ENCODE data around the gene TMC1. TPM values are rescaled to one million over a fixed set of nuclear protein-coding genes. Genes with fewer than 3 reads are reported as not detected.

The TMC1 gene
- total and polyA plus RNA-seq, 2 of the 8 experiments (the other 6 are each of a cell fraction or from before 2014, with no cell fraction given): 0.95 to 0.98 TPM

- TF ChIP-seq, protein P1, sequence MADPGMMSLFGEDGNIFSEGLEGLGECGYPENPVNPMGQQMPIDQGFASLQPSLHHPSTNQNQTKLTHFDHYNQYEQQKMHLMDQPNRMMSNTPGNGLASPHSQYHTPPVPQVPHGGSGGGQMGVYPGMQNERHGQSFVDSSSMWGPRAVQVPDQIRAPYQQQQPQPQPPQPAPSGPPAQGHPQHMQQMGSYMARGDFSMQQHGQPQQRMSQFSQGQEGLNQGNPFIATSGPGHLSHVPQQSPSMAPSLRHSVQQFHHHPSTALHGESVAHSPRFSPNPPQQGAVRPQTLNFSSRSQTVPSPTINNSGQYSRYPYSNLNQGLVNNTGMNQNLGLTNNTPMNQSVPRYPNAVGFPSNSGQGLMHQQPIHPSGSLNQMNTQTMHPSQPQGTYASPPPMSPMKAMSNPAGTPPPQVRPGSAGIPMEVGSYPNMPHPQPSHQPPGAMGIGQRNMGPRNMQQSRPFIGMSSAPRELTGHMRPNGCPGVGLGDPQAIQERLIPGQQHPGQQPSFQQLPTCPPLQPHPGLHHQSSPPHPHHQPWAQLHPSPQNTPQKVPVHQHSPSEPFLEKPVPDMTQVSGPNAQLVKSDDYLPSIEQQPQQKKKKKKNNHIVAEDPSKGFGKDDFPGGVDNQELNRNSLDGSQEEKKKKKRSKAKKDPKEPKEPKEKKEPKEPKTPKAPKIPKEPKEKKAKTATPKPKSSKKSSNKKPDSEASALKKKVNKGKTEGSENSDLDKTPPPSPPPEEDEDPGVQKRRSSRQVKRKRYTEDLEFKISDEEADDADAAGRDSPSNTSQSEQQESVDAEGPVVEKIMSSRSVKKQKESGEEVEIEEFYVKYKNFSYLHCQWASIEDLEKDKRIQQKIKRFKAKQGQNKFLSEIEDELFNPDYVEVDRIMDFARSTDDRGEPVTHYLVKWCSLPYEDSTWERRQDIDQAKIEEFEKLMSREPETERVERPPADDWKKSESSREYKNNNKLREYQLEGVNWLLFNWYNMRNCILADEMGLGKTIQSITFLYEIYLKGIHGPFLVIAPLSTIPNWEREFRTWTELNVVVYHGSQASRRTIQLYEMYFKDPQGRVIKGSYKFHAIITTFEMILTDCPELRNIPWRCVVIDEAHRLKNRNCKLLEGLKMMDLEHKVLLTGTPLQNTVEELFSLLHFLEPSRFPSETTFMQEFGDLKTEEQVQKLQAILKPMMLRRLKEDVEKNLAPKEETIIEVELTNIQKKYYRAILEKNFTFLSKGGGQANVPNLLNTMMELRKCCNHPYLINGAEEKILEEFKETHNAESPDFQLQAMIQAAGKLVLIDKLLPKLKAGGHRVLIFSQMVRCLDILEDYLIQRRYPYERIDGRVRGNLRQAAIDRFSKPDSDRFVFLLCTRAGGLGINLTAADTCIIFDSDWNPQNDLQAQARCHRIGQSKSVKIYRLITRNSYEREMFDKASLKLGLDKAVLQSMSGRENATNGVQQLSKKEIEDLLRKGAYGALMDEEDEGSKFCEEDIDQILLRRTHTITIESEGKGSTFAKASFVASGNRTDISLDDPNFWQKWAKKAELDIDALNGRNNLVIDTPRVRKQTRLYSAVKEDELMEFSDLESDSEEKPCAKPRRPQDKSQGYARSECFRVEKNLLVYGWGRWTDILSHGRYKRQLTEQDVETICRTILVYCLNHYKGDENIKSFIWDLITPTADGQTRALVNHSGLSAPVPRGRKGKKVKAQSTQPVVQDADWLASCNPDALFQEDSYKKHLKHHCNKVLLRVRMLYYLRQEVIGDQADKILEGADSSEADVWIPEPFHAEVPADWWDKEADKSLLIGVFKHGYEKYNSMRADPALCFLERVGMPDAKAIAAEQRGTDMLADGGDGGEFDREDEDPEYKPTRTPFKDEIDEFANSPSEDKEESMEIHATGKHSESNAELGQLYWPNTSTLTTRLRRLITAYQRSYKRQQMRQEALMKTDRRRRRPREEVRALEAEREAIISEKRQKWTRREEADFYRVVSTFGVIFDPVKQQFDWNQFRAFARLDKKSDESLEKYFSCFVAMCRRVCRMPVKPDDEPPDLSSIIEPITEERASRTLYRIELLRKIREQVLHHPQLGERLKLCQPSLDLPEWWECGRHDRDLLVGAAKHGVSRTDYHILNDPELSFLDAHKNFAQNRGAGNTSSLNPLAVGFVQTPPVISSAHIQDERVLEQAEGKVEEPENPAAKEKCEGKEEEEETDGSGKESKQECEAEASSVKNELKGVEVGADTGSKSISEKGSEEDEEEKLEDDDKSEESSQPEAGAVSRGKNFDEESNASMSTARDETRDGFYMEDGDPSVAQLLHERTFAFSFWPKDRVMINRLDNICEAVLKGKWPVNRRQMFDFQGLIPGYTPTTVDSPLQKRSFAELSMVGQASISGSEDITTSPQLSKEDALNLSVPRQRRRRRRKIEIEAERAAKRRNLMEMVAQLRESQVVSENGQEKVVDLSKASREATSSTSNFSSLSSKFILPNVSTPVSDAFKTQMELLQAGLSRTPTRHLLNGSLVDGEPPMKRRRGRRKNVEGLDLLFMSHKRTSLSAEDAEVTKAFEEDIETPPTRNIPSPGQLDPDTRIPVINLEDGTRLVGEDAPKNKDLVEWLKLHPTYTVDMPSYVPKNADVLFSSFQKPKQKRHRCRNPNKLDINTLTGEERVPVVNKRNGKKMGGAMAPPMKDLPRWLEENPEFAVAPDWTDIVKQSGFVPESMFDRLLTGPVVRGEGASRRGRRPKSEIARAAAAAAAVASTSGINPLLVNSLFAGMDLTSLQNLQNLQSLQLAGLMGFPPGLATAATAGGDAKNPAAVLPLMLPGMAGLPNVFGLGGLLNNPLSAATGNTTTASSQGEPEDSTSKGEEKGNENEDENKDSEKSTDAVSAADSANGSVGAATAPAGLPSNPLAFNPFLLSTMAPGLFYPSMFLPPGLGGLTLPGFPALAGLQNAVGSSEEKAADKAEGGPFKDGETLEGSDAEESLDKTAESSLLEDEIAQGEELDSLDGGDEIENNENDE (IDR thresholded peaks at IDR 0.05; ENCODE audit: insufficient replicate concordance, low read length): no peak
- no peak for TF ChIP-seq RAD21 (IDR thresholded peaks at IDR 0.05 in 1 of 2, conservative IDR thresholded peaks at IDR 0.05 in 1 of 2; ENCODE audit: low read depth in 2 of 2, low read length in 2 of 2)
- TF ChIP-seq CHD1 (IDR thresholded peaks at IDR 0.05; ENCODE audit: low read depth, low read length): no peak
- TF ChIP-seq HDAC6 (IDR thresholded peaks at IDR 0.05; ENCODE audit: low read depth, low read length): no peak
- TF ChIP-seq ASH2L (IDR thresholded peaks at IDR 0.05; ENCODE audit: low read length): no peak
- no peak for TF ChIP-seq HDAC2 (IDR thresholded peaks at IDR 0.05; ENCODE audit: borderline replicate concordance in 1 of 2, low read depth in 2 of 2, low read length in 2 of 2)
- no peak for TF ChIP-seq RXRA (IDR thresholded peaks at IDR 0.05; ENCODE audit: insufficient read depth, low read depth, low read length)
Observed at GRCh38 chr9:72675586-72675985, 154.2 kb downstream of the TMC1 start (continued).

Data from H1 (cell line).